Measurements from ENCODE around the gene KLHL30.

GRCh38 chr2:238190445-238190844 is 52.0 kb downstream of the KLHL30 start:
- no peak for TF ChIP-seq RAD21 (IDR thresholded peaks at IDR 0.05; ENCODE audit: low read depth)
- TF ChIP-seq, protein P1, sequence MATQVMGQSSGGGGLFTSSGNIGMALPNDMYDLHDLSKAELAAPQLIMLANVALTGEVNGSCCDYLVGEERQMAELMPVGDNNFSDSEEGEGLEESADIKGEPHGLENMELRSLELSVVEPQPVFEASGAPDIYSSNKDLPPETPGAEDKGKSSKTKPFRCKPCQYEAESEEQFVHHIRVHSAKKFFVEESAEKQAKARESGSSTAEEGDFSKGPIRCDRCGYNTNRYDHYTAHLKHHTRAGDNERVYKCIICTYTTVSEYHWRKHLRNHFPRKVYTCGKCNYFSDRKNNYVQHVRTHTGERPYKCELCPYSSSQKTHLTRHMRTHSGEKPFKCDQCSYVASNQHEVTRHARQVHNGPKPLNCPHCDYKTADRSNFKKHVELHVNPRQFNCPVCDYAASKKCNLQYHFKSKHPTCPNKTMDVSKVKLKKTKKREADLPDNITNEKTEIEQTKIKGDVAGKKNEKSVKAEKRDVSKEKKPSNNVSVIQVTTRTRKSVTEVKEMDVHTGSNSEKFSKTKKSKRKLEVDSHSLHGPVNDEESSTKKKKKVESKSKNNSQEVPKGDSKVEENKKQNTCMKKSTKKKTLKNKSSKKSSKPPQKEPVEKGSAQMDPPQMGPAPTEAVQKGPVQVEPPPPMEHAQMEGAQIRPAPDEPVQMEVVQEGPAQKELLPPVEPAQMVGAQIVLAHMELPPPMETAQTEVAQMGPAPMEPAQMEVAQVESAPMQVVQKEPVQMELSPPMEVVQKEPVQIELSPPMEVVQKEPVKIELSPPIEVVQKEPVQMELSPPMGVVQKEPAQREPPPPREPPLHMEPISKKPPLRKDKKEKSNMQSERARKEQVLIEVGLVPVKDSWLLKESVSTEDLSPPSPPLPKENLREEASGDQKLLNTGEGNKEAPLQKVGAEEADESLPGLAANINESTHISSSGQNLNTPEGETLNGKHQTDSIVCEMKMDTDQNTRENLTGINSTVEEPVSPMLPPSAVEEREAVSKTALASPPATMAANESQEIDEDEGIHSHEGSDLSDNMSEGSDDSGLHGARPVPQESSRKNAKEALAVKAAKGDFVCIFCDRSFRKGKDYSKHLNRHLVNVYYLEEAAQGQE (IDR thresholded peaks at IDR 0.05; ENCODE audit: low read depth) = no peak
- no peak for TF ChIP-seq TEAD4 (IDR thresholded peaks at IDR 0.05)
- TF ChIP-seq CREB1 (IDR thresholded peaks at IDR 0.05; ENCODE audit: low read depth) = no peak
- TF ChIP-seq TAF1 (IDR thresholded peaks at IDR 0.05; ENCODE audit: low read depth) = no peak
- no peak for TF ChIP-seq EP300 (IDR thresholded peaks at IDR 0.05; ENCODE audit: borderline replicate concordance)
- TF ChIP-seq, protein P2, sequence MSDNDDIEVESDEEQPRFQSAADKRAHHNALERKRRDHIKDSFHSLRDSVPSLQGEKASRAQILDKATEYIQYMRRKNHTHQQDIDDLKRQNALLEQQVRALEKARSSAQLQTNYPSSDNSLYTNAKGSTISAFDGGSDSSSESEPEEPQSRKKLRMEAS (IDR thresholded peaks at IDR 0.05) = no peak
- TF ChIP-seq, protein P3, sequence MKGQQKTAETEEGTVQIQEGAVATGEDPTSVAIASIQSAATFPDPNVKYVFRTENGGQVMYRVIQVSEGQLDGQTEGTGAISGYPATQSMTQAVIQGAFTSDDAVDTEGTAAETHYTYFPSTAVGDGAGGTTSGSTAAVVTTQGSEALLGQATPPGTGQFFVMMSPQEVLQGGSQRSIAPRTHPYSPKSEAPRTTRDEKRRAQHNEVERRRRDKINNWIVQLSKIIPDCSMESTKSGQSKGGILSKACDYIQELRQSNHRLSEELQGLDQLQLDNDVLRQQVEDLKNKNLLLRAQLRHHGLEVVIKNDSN (IDR thresholded peaks at IDR 0.05) = no peak
- no peak for TF ChIP-seq NFIC (IDR thresholded peaks at IDR 0.05)
- no peak for TF ChIP-seq YY1 (IDR thresholded peaks at IDR 0.05; ENCODE audit: low read depth)
- TF ChIP-seq ZBTB7A (IDR thresholded peaks at IDR 0.05; ENCODE audit: low read depth) = no peak

Data from Ishikawa (cell line).